Inflammatory macrophage (primary cell): ENCODE results near the gene GNAS.
A peak's percentile ranks its signal among the peaks of the same experiment; 100 is the strongest.
"Not testable (repeated sequence)": the region's sequence is repeated elsewhere in the genome, so short reads cannot be mapped to it uniquely, and the experiment has no call there.

ENCODE experiments used
- DNase-seq, 2 donors: peaks; one replicate each; pipeline ENCODE4 v3.0.0-alpha.2; 2020 to 2022

The GNAS gene

DNA sequence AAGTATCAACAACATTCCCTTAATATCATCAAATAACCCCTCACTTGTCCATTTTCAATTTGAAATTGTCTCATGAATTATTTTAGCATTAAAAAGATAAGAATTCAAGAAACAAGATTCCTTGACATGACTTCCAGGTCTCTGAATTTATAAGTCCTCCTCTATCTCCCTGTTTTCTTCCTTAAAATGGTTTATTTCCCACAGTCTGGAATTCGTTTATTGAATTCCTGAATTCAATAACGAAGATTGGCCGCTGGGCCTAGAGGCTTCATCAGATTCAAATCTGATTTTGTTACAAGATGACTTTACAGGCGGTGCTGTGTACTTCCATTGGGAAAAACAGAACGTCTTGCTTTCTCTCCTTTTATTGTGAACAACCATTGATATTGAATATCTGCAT, 79.7 kb downstream of the GNAS start:
- no peak for DNase-seq

DNA sequence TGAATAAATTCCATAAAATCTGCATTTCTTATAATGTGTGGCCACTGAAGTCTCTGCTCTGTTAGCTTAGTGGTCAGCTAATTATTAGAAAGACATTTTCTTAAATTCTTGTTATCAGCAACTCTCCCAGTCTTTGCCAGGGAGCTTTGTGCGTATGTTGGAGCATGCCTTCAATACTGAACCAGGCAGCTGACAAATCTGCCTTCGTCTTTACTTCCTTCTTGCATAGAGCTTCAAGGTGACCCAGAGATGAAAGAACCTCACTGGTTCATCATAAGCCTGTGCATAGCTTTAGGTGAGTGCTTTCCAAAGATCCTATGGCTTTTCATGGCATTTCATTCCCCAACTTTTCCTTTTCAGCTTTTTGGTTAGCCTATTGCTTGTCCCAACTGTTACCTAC, 85.6 kb downstream of the GNAS start:
- DNase-seq, result no peak

DNA sequence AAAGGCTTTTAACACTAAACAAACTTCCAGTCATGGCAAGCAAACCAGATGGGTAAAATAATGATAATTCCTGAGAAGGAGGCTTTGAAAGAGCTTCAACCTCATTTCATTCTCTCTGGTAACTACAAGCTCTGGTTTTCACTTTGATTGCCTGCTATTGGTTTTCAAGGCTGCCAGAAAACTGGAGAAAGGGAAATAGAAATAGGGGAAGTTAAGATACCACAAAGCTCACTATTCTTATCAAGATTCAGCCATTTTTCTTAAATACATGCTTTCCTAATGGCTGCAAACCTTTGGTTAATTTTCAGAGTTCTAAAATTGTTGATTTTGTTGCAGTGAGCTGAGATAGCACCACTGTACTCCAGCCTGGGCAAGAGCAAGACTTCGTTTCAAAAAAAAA, 86.0 kb downstream of the GNAS start:
- peak; percentile 32 to 62 for DNase-seq

DNA sequence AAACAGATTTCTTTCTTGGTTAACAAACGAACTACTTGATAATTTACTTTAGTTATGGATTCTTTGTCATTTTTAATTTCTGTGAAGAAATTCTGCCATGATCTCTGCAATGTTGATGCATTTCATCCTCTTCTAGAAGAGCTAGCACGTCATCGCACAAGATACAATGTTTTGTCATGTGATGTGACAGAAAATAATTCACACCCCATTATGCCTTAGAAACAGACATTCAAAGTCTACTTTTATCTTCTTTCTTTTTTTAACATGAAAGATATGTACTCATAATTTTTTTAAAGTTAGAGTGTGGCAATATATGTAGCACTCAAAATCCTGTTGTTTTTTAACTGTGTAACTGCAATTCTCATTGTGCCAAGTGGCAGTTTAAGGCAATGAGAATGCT, 89.0 kb downstream of the GNAS start:
- DNase-seq, result no peak

DNA sequence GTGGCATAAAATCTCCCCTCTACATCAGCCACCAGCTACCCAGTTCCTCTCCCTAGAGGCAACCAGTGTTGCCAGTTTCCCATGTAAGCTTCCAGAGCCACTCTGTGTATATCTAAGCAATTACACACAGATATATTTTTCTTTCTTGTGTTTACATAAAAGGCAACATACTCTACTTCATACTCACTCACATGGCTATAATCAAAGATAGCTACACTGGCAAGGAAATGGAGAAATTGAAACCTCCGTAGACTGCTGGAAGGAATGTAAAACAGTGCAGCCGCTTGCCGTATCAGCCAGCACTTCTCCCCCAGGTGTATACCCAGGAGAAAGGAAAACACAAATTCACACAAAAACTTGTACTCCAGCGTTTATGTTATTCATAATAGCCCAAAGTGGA, 90.0 kb downstream of the GNAS start:
- no peak for DNase-seq

DNA sequence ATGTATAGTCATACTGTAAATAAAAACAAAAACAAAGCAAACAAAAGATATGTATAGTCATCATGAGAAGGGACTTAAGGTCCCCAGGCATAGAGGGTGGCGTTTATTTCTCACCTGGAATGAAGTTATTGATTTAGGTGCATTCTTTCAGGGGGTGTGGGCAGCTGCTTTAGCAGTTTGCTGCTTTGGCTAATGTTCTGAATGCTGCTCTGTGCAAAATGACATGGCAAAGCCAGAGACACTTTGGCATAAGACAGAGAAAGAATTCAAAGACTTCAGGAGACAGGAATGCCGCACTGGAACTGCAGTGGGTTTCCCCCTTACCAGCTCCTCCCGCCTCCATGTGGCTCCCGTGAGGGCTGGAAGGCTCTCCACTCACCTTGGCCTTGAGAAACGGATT, 92.1 kb downstream of the GNAS start:
- DNase-seq, result no peak

DNA sequence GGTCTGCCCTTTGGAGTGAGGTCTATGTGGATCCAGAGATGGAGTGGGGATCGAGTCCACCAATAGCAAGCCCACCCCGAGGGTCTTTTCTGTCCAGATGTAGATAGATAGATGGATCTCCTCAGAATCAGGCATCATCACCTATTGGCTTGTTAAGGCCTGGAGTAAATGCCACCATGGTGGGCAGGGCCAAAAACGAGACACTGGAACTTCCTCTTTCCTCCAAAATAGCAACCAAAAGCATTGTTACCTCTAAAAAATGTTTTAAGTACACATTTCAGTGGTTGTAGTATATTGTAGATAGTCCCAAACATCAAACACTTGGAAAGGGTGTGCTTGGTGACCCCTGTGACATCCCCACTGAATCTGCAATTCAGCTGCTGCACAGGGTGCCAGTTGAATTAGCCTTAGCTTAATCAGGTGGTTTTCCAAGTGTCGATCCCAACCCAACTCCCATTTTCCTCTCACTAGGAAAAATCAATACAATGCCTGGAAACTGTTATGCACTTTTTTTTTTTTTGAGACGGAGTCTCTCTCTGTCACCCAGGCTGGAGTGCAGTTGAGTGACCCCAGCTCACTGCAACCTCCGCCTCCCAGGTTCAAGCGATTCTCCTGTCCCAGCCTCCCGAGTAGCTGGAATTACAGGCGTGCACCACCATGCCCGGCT, 93.6 kb downstream of the GNAS start:
- DNase-seq, result peak; percentile 12 to 28

DNA sequence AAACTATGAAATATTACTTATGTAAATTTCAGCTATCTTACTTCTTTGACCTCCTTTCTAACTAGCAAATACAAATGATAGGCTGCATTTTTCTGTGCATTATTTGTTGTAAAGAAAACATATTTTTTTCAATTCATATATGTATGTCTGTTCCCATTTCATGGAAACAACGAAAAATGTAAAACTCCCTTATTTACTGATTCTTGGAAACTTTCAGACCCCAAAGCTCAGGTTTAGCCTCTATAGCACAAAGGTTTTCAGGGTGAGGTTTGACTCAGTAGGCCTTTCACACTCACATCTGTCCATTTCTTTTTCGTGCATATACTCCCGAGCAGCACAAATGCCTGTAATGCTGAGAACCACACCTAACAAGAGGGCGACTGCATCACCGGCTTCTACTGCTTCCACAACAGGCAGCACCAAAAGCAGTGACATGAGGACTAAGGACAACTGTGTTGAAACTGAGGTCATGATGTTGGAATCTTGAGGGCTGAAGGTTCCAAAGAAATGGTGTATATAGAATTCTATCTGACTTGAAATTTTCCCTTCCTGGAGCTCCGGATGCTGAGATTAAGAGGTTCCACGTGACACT, 95.4 kb downstream of the GNAS start:
- DNase-seq, result not testable (repeated sequence)

DNA sequence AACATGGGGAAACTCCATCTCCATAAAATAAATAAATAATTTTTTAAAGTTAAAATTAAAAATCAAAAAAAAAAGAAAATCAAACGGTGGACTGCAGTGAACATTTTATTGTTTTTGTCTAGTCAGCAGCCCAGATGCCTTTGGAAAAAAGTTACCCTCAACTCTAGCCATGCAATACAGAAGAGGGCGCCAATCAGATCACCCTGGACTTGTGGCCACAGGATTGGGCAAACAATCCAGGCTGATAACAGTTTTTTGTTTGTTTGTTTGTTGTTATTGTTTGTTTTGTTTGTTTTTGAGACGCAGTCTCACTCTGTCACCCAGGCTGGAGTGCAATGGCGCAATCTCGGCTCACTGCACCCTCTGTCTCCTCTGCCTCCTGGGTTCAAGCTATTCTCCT, 98.1 kb downstream of the GNAS start:
- no peak for DNase-seq

DNA sequence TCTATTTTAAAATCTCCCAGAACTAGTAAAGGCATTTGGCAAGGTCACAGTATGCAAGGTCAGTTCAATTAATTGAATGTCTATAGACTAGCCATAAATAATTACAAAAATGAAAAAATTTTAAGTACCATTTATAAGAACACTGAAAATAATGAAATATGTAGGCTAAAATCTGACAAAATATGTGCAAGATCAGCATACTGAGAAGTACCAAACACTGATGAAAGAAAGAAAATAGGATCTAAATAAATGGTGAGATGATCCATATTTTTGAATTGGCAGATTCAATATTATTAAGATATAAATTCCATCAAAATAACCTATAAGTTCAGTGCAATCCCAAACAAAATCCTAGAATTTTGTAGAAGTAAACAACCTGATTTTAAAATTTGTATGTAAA, 100.5 kb downstream of the GNAS start:
- no peak for DNase-seq

DNA sequence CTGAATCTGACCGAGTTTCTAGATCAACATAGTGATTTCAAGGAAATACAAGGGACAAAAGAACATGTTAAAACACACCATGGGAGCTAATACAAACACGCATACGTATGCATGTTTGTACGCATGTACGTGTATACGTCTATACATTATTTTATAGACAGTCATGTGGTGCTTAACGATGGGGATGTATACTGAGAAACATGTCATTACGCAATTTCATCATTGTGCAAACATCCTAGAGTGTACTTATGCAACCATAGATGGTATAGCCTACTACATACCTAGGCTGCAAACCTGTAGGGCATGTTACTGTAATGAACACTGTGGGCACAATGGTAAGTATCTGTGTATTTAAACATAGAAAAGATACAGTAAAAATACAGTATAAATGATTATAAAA, 103.6 kb downstream of the GNAS start:
- DNase-seq, result peak; percentile 30 to 81

DNA sequence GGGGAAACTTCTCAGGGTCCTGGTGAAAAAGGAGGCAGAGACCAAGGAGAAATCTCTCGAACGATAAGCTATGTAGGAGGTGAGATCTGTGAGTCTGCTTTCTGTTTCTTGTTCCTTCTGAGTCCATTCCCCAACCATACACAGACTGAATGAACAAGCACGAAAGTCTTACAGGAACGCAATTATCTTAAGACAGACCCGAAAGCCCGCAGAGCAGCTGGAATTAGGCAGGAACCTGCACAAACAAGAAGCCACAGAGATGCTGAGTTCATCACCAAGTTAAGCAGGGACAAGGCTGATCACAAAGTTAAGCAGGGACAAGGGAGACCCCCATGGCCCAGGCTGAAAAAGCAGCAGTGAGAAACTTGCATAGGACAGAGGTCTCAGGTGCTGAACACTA, 107.1 kb downstream of the GNAS start:
- no peak for DNase-seq
